GM04503 (cell line): ENCODE measurements around the gene IL13.
"Not testable (repeated sequence)": the region's sequence is repeated elsewhere in the genome, so short reads cannot be mapped to it uniquely, and the experiment has no call there.

Source experiments
- DNase-seq: peaks from one replicate; pipeline ENCODE4 v3.0.0-alpha.2; 2012; ENCODE audit warnings: low read depth

Gene IL13

DNA sequence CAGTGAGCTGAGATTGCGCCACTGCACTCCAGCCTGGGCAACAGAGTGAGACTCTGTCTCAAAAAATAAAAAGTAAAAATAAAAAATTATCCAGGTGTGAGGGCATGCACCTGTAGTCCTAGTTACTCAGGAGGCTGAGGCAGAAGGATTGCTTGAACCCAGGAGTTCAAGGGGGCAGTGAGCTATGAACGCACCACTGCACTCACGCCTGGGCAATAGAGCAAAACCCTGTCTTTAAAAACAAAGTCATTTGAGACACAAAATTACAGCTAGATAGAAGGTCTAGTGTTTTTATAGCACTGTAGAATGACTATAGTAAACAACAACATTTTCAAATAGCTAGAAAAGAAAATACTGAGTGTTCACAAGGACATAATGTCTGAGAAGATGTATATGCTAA, 32.2 kb downstream of the IL13 start:
- no peak for DNase-seq

DNA sequence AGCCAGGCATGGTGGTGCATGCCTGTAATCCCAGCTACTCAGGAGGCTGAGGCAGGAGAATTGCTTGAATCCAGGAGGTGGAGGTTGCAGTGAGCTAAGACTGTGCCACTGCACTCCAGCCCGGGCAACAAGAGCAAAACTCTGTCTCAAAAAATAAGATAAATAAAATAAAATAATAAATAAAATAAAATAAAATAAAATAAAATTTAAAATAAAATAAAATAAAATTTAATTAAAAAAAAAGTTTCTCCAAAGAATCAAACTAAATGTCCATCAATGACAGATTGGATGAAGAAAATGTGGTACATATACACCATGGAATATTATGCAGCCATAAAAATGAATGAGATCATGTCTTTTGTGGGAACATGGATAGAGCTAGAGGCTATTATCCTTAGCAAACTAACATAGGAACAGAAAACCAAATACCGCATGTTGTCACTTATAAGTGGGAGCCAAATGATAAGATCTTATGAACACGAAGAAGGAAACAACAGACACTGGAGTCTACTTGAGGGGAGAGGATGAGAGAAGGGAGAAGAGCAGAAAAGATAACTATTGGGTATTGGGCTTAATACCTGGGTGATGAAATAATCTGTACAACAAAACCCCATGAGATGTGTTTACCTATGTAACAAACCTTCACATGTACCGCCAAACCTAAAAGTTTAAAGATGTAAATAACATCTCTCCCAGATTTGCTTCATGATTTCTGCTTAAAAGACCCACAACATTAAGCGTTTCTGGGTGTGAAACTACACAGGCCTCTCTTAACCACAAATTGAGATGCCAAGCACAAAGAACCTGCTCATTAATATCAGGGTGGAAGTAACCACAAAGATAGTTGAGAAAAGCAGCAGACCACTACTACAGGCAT, 34.0 kb downstream of the IL13 start:
- not testable (repeated sequence) for DNase-seq

DNA sequence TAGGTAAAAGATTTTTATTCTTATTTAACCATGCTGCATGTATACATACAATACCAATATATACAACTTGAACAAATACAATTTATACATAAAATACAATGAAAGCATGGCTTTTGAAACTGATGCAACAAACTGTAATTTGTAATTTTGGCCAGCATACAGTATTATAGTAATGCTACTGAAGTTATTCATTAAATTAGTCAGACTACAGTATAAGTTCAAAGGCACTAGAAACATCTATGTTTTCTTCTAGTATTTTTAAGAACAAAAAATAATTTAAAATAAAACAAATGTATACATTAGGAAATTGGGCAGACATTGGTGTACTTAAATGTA, 34.6 kb downstream of the IL13 start:
- DNase-seq: no peak

DNA sequence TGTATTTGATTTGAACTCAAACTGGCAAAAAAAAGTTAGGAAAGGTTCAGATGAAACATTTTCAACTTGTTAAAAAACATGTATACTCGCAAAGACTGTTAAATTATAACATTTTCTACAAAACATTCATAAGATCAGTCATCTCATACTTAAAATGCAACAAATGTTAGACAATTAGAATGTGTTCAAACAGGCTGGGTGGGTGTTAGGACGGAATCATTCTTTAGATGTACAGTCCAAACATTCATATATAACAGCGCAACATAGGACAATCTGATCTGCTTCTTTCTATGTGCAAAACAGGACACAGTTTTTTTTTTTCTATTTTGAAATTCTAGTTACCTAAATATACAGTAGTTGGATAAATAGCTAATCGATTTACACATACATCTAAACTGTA, 38.0 kb downstream of the IL13 start:
- DNase-seq: no peak

DNA sequence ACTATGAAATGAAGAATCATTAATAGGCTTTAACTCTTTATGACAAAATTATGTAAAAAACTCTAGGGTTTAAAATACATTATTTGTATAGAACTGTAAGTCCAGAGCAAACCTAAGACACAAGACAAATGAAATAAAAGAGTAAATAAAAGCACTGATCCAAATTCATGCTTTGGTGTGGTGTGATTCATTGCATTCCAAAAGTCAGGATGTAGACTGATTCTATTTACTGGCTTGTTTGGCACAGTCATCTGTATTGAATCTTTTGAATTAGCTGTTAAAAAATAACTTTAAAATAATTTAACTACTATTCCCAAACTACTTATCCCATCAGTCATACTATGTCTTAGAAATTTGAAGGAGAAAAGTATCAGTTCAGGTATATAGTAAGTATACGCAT, 46.9 kb downstream of the IL13 start:
- DNase-seq: no peak

DNA sequence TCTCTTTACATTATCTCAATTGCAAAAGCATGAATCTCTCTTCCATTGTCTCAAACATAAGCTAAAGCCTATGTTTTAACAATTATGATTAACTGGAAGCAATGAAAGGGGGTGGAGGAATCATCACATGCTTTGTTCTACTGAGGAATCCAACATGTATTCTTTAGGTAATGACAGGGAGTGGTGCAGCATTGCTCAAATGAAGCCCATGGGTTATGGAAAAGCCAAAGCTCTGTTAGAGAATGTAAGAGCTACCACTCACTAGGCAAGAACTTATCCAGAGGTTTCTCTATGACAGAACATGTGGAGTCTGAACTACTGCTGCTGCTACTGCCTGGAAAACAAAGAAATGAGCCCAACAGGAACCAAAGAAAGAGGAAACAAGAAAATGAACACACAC, 50.7 kb downstream of the IL13 start:
- no peak for DNase-seq
